ENCODE data around the gene FUT2.
"Not testable (repeated sequence)": the region's sequence is repeated elsewhere in the genome, so short reads cannot be mapped to it uniquely, and the experiment has no call there.

The FUT2 gene

GRCh38 chr19:48654299-48655059 lies 41.3 kb upstream of the FUT2 start:
- no peak for TF ChIP-seq TSHZ2 (CRISPR knock-in tag; IDR thresholded peaks at IDR 0.05)
- TF ChIP-seq TCF4 (CRISPR knock-in tag; IDR thresholded peaks at IDR 0.05; ENCODE audit: borderline replicate concordance) = peak; percentile 89; the same call in 1 of the 2 replicates
- TF ChIP-seq RARB (CRISPR knock-in tag; IDR thresholded peaks at IDR 0.05) = no peak
- TF ChIP-seq ZFP3 (CRISPR knock-in tag; IDR thresholded peaks at IDR 0.05) = peak; percentile 63; the same call in 1 of the 2 replicates
- peak; percentile 43; the same call in 1 of the 3 replicates for ATAC-seq

GRCh38 chr19:48656840-48657474 lies 38.8 kb upstream of the FUT2 start:
- ATAC-seq = no peak

GRCh38 chr19:48657828-48658227 lies 37.9 kb upstream of the FUT2 start:
- ATAC-seq = not testable (repeated sequence)

More at GRCh38 chr19:48656840-48657474, 38.8 kb upstream of the FUT2 start:
- TF ChIP-seq TSHZ2 (CRISPR knock-in tag; IDR thresholded peaks at IDR 0.05) (no peak), ZNF70 (CRISPR knock-in tag; IDR thresholded peaks at IDR 0.05) (no peak), ISL1 (CRISPR knock-in tag; IDR thresholded peaks at IDR 0.05) (no peak), SNAI2 (CRISPR knock-in tag; IDR thresholded peaks at IDR 0.05) (no peak), PATZ1 (CRISPR knock-in tag; IDR thresholded peaks at IDR 0.05; ENCODE audit: borderline replicate concordance) (no peak), PPARA (CRISPR knock-in tag; IDR thresholded peaks at IDR 0.05; ENCODE audit: borderline replicate concordance) (no peak), OSR1 (CRISPR knock-in tag; IDR thresholded peaks at IDR 0.05) (no peak), ZC3H10 (CRISPR knock-in tag; IDR thresholded peaks at IDR 0.05) (no peak), ARNTL (CRISPR knock-in tag; IDR thresholded peaks at IDR 0.05; ENCODE audit: borderline replicate concordance, low read depth) (no peak), TOX (CRISPR knock-in tag; IDR thresholded peaks at IDR 0.05; ENCODE audit: borderline replicate concordance) (no peak)

- ATAC-seq = no peak
- TF ChIP-seq TCF4 (CRISPR knock-in tag; IDR thresholded peaks at IDR 0.05; ENCODE audit: borderline replicate concordance) (no peak), CSDC2 (CRISPR knock-in tag; IDR thresholded peaks at IDR 0.05) (no peak)
Measured at GRCh38 chr19:48658483-48658882, 37.3 kb upstream of the FUT2 start.

GRCh38 chr19:48659768-48660167 lies 36.0 kb upstream of the FUT2 start:
- TF ChIP-seq CSRNP3 (CRISPR knock-in tag; IDR thresholded peaks at IDR 0.05) (no peak), TSHZ2 (CRISPR knock-in tag; IDR thresholded peaks at IDR 0.05) (no peak), CREB5 (CRISPR knock-in tag; IDR thresholded peaks at IDR 0.05; ENCODE audit: low read depth) (no peak), CSDC2 (CRISPR knock-in tag; IDR thresholded peaks at IDR 0.05) (no peak), TOX (CRISPR knock-in tag; IDR thresholded peaks at IDR 0.05; ENCODE audit: borderline replicate concordance) (no peak)
- peak; percentile 39; the same call in 2 of the 3 replicates for ATAC-seq

All from SK-N-SH treated with all-trans-retinoic acid at 6 μM for 48 hours (cell line).